Bronchial epithelial cell (primary cell): ENCODE results near the gene CALHM3. TPM values are rescaled to one million over a fixed set of nuclear protein-coding genes. Genes with fewer than 3 reads are reported as not detected.
"Not testable (repeated sequence)": the region's sequence is repeated elsewhere in the genome, so short reads cannot be mapped to it uniquely, and the experiment has no call there.

Experiments used
- DNase-seq: peaks from one replicate; pipeline ENCODE4 v3.0.0-alpha.2; 2010; ENCODE audit warnings: low read depth
- FAIRE-seq: peaks from 2 replicates; lab custom pipeline; 2011; peaks lifted over from hg19 to GRCh38; lab: Jason Lieb, UNC
- H3K27me3 ChIP-seq: 2 replicates; pipeline ENCODE4 v1.5.1; 2011; ENCODE audit warnings: low read length; ENCODE audit not compliant: control insufficient read depth, insufficient read depth
- H3K36me3 ChIP-seq: 2 replicates; pipeline ENCODE4 v1.5.1; 2011; ENCODE audit warnings: low read length; ENCODE audit not compliant: control insufficient read depth, insufficient read depth
- H3K4me3 ChIP-seq: 2 replicates; pipeline ENCODE4 v1.5.1; 2011; ENCODE audit warnings: mild to moderate bottlenecking, low read depth, low read length, control low read depth
- total RNA-seq: library from RNA; depleted of rRNA; stranded (reverse); fragments of >200 nt; gene quantifications from 2 replicates; pipeline ENCODE4 v1.2.1, GENCODE V29; 2014
- TF ChIP-seq, protein P1 (sequence below): IDR thresholded peaks from 2 replicates; pipeline ENCODE4 v1.5.1; 2011; ENCODE audit warnings: mild to moderate bottlenecking, moderate library complexity, low read length, control low read depth, inconsistent platforms; ENCODE audit not compliant: insufficient read depth, severe bottlenecking

Gene CALHM3
- total RNA-seq, 1 donor from 2014 or later = not detected

DNA sequence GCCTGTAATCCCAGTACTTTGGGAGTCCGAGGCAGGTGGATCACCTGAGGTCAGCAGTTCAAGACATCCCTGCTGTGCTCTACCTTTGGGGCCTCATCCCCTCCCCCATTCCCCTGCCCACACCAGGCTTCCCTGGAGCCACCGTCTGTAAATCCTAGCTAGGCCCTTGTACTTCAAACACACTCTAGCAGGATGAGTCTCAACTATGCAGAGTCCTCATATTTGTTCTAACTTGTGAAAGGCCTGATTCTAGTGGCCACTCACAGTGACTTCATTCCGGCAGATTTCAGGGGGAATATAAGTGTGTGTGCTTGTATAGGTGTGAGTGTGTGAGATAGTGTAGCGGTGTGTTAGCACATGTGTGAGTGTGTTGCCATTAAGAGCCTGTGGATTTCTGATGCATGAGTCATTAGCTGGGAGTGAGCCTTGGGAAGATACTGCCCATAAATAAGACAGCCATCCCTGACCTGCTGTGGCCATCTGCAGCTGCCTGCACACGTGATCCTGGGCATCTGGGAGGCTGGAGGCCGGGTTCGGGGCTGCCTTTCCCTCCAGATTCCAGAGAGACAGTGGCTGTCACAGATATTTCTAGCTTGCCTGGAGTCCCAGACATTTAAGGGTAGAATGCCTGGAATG is 12.8 kb upstream of the CALHM3 start:
- no peak overlapping the region for H3K4me3 ChIP-seq
- TF ChIP-seq, protein P1, sequence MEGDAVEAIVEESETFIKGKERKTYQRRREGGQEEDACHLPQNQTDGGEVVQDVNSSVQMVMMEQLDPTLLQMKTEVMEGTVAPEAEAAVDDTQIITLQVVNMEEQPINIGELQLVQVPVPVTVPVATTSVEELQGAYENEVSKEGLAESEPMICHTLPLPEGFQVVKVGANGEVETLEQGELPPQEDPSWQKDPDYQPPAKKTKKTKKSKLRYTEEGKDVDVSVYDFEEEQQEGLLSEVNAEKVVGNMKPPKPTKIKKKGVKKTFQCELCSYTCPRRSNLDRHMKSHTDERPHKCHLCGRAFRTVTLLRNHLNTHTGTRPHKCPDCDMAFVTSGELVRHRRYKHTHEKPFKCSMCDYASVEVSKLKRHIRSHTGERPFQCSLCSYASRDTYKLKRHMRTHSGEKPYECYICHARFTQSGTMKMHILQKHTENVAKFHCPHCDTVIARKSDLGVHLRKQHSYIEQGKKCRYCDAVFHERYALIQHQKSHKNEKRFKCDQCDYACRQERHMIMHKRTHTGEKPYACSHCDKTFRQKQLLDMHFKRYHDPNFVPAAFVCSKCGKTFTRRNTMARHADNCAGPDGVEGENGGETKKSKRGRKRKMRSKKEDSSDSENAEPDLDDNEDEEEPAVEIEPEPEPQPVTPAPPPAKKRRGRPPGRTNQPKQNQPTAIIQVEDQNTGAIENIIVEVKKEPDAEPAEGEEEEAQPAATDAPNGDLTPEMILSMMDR = no peak
- no peaks in the 10 kb centered on the region for H3K36me3 ChIP-seq
- DNase-seq (peak; percentile 88), FAIRE-seq (no peak)
- H3K27me3 ChIP-seq = peaks cover 9% of the 10 kb centered on the region

DNA sequence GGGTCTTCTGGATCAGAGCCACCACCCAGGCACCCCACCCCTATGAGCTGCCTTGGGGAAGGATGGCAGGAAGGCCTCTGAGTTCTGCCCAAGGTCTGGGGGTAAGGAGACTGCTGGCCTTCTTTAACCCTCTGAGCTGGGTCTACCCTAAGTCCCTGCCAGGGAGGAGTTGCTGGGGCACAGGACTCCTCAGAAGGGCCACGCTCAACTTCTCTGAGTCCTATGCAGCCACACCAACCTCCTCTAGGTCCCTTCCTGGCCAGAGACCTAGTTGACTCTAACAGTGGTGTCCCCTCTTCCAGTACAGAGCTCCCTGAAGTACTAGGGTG is 11.9 kb upstream of the CALHM3 start:
- TF ChIP-seq, protein P1 = no peak
- DNase-seq = no peak
- no peaks in the 10 kb centered on the region for H3K36me3 ChIP-seq
- no peak overlapping the region for H3K4me3 ChIP-seq
- peaks cover 9% of the 10 kb centered on the region for H3K27me3 ChIP-seq
- no peak for FAIRE-seq

DNA sequence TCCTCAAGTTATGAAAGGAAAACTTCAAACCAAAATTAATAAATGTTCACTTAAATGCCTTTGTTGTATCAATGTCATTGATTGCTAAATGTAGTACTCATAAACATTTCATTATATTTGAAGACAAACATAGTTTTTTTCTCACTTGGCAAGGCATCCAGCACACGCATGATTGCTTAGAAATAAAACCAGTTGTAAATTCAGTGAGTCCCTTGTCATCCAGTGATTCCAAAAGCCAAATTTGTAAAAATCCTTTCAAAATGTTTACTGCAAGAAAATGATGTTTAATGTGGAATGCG is 8.3 kb upstream of the CALHM3 start:
- TF ChIP-seq, protein P1 = no peak
- DNase-seq (no peak), FAIRE-seq (no peak)
- Histone ChIP-seq H3K4me3 (no peak overlapping the region), H3K27me3 (no peaks in the 10 kb centered on the region), H3K36me3 (no peaks in the 10 kb centered on the region)

DNA sequence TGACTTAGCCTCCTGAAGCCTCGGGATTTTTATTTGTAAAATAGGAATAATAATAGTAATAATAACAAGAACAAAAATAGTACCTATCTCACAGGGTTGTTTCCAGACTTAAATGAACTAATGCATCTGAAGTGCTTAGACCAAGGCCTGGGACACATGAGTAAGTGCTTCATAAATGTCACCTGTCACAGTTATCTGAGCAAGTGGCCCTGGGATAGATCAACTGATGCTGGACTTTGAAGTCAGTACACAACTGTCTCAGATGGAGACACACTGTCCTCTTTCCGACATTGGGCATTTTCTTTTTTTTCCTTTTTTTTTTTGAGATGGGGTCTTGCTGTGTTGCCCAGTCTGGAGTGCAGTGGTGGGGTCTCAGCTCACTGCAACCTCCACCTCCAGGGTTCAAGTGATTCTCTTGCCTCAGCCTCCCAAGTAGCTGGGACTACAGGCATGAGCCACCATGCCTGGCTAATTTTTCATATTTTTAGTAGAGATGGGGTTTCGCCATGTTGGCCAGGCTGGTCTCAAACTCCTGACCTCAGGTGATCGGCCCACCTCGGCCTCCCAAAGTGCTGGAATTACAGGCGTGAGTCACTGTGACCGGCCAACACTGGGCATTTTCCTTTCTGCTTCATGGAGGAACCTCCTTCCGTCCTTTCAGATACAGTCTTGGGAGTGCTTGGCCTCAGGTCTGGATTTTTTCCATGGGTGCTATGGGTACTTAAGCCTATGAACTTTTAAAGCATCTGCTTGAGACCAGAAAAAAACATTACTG is 7.8 kb upstream of the CALHM3 start:
- not testable (repeated sequence) for FAIRE-seq, DNase-seq, H3K27me3 ChIP-seq, H3K4me3 ChIP-seq, H3K36me3 ChIP-seq

DNA sequence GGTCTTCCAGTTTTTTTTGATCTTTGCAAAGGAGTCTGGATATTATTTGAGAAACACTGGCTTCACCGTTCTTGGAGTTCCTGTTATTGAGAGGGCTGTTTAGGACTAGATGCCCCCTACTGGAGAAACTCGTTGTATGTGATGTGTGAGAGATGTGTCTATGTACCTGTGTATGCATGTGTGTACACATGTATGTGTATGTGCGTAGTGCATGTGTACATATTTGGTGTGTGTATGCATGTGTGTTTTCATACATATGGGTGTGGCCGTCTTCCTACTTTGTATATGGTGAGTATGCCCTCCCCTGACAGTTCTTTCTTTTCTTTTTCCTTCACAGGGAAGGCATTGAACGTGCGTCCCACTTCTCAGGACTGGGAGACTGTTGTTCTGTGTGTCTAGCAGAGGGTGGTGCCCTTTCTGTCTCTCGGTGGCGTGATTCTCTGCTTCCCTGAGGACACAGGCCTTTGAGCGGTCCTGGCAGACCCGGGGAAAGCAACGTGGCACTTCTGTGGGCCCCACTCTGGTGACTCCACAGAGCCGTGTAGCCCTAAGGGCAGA is 3.0 kb upstream of the CALHM3 start:
- peak; percentile 71 for DNase-seq
- no peak for FAIRE-seq
- Histone ChIP-seq H3K36me3 (no peaks in the 10 kb centered on the region), H3K27me3 (no peaks in the 10 kb centered on the region), H3K4me3 (no peak overlapping the region)
- TF ChIP-seq, protein P1 = peak; percentile 69

DNA sequence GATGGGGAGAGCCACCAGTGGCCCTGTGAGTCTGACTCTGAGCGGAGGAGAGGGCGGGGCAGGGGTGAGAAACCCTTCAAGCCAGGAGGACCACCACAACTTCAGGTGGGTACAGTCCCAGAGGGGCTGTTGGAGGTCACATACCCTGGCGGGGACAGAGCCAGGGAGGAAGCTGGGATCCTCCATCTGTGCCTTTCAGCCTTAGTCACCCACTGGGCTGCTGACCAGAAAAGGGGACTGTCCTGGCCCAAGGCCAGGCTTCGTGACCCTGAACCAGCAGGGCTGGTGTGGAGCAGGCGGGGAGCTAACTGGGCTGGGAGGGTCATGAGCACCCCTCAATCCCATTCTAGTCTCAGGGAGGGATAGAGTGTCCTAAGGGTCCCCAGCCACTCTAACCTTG is 1.5 kb upstream of the CALHM3 start:
- Histone ChIP-seq H3K4me3 (no peak overlapping the region), H3K27me3 (no peaks in the 10 kb centered on the region), H3K36me3 (no peaks in the 10 kb centered on the region)
- DNase-seq = no peak
- FAIRE-seq = no peak
- TF ChIP-seq, protein P1 = no peak
